ENCODE measurements around the gene FEZF1. TPM values are rescaled to one million over a fixed set of nuclear protein-coding genes. Genes with fewer than 3 reads are reported as not detected.
A peak's percentile ranks its signal among the peaks of the same experiment; 100 is the strongest.

The FEZF1 gene
- under 1 TPM in 1 of 2 donors, not detected in 1; 0.22 TPM for total RNA-seq
- polyA plus RNA-seq (2013, experiment 1 of 2), result 3.4 TPM
- polyA plus RNA-seq (2013, experiment 2 of 2), result 1.8 TPM
- long read RNA-seq, experiment 1, result 0 reads
- long read RNA-seq, experiment 2, result 0 reads
- long read RNA-seq, experiment 3, partial matches to known transcripts, result 0 of 4 reads
- long read RNA-seq, experiment 3, other reads (novel, unspliced or antisense), result 4 of 4 reads
- long read RNA-seq, experiment 4, result 0 reads

- H3K4me1 Mint-ChIP-seq, result peaks cover 44% of the 10 kb centered on the region
- H3K9me3 Mint-ChIP-seq, result no peaks in the 10 kb centered on the region
- H3K27ac Mint-ChIP-seq, result peak within 1 kb of the TSS; percentile 59
These were observed at the start of gene FEZF1 for GRCh38 chr7:122304319-122304975. TSS of gene FEZF1 (minus strand) at chr7:122304750. CDS start at chr7:122304437, 313 bp downstream.

GRCh38 chr7:122352454-122352853 lies 47.9 kb upstream of the FEZF1 start:
- no peak for TF ChIP-seq CTCF (conservative IDR thresholded peaks at IDR 0.05)
- no peaks in the 10 kb centered on the region for H3K27me3 Mint-ChIP-seq (ENCODE audit: insufficient read depth)
- no peak overlapping the region for H3K4me3 Mint-ChIP-seq
- no peaks in the 10 kb centered on the region for H3K36me3 ChIP-seq (ENCODE audit: control insufficient read depth, insufficient read depth, low read length)
- H3K27ac Mint-ChIP-seq, result no peak overlapping the region
- no peak overlapping the region for H3K27ac ChIP-seq (ENCODE audit: low read depth, low read length)
- no peaks in the 10 kb centered on the region for H3K9me3 ChIP-seq (ENCODE audit: control insufficient read depth, low read length)
- no peaks in the 10 kb centered on the region for H3K36me3 Mint-ChIP-seq (ENCODE audit: low read depth)
- WGBS, 2 experiments (ENCODE audit: insufficient coverage in 1 of 2, insufficient read length in 1 of 2), result 81% methylated on average over 3 of the region's 3 CpGs; no CpG with 5 or more reads in 1 of the 2 experiments
- no peak overlapping the region for H3K9ac ChIP-seq (ENCODE audit: extremely low read depth, low read length, poor library complexity, severe bottlenecking)
- no peaks in the 10 kb centered on the region for H3K27me3 ChIP-seq (ENCODE audit: control insufficient read depth, insufficient read depth, low read length, poor library complexity, severe bottlenecking)
- peaks cover 23% of the 10 kb centered on the region for H3K4me1 Mint-ChIP-seq
- no peaks in the 10 kb centered on the region for H3K9me3 Mint-ChIP-seq
- no peak for DNase-seq
- H3K4me3 ChIP-seq (ENCODE audit: low read length), result no peak overlapping the region
- H3K4me1 ChIP-seq (ENCODE audit: control insufficient read depth, insufficient read depth, low read length), result peaks cover 8% of the 10 kb centered on the region

More at GRCh38 chr7:122304319-122304975, at the start of gene FEZF1:
- H3K9ac ChIP-seq (ENCODE audit: extremely low read depth, low read length, poor library complexity, severe bottlenecking), result no peak within 1 kb of the TSS
- no peak within 1 kb of the TSS for H3K27ac ChIP-seq (ENCODE audit: low read depth, low read length)
- H3K9me3 ChIP-seq (ENCODE audit: control insufficient read depth, low read length), result no peaks in the 10 kb centered on the region
- Mint-ChIP-seq H3K27me3 (ENCODE audit: insufficient read depth) (peaks cover 100% of the 10 kb centered on the region), H3K4me3 (peak within 1 kb of the TSS; percentile 62), H3K36me3 (ENCODE audit: low read depth) (no peaks in the 10 kb centered on the region)
- no peaks in the 10 kb centered on the region for H3K4me1 ChIP-seq (ENCODE audit: control insufficient read depth, insufficient read depth, low read length)
- no peaks in the 10 kb centered on the region for H3K36me3 ChIP-seq (ENCODE audit: control insufficient read depth, insufficient read depth, low read length)
- H3K27me3 ChIP-seq (ENCODE audit: control insufficient read depth, insufficient read depth, low read length, poor library complexity, severe bottlenecking), result peaks cover 100% of the 10 kb centered on the region
- WGBS, 2 experiments (ENCODE audit: insufficient coverage in 1 of 2, insufficient read length in 1 of 2), result 0% methylated on average over 10 to 35 of the region's 35 CpGs
- TF ChIP-seq CTCF (conservative IDR thresholded peaks at IDR 0.05), result no peak
- DNase-seq, result peak; percentile 82
- H3K4me3 ChIP-seq (ENCODE audit: low read length), result peak within 1 kb of the TSS; percentile 71

GRCh38 chr7:122350701-122351100 lies 46.2 kb upstream of the FEZF1 start:
- no peaks in the 10 kb centered on the region for H3K36me3 Mint-ChIP-seq (ENCODE audit: low read depth)
- Histone ChIP-seq H3K4me3 (ENCODE audit: low read length) (no peak overlapping the region), H3K36me3 (ENCODE audit: control insufficient read depth, insufficient read depth, low read length) (no peaks in the 10 kb centered on the region), H3K27ac (ENCODE audit: low read depth, low read length) (no peak overlapping the region), H3K9ac (ENCODE audit: extremely low read depth, low read length, poor library complexity, severe bottlenecking) (no peak overlapping the region), H3K27me3 (ENCODE audit: control insufficient read depth, insufficient read depth, low read length, poor library complexity, severe bottlenecking) (no peaks in the 10 kb centered on the region), H3K9me3 (ENCODE audit: control insufficient read depth, low read length) (no peaks in the 10 kb centered on the region), H3K4me1 (ENCODE audit: control insufficient read depth, insufficient read depth, low read length) (peaks cover 8% of the 10 kb centered on the region)
- no peak for DNase-seq
- H3K9me3 Mint-ChIP-seq, result no peaks in the 10 kb centered on the region
- TF ChIP-seq CTCF (conservative IDR thresholded peaks at IDR 0.05), result peak; percentile 41
- H3K27me3 Mint-ChIP-seq (ENCODE audit: insufficient read depth), result no peaks in the 10 kb centered on the region
- 95 to 100% methylated on average over 1 to 2 of the region's 3 CpGs for WGBS, 2 experiments (ENCODE audit: insufficient coverage in 1 of 2, insufficient read length in 1 of 2)
- no peak overlapping the region for H3K27ac Mint-ChIP-seq
- H3K4me1 Mint-ChIP-seq, result peaks cover 23% of the 10 kb centered on the region
- no peak overlapping the region for H3K4me3 Mint-ChIP-seq
